CD4-positive, alpha-beta T cell treated with Interleukin-2 at 100 ng/mL for 4 hours (primary cell): ENCODE results near the gene SLC1A7.

Source experiments
- DNase-seq: peaks from one replicate; pipeline ENCODE4 v3.0.0-alpha.2; 2020; ENCODE audit warnings: low spot score

The SLC1A7 gene

GRCh38 chr1:53075761-53076163 is 66.7 kb downstream of the SLC1A7 start:
- no peak for DNase-seq

- no peak for DNase-seq
These were observed 67.2 kb downstream of the SLC1A7 start for GRCh38 chr1:53075206-53075605.

- DNase-seq, result no peak
These were observed 67.9 kb downstream of the SLC1A7 start for GRCh38 chr1:53074313-53075154.

DNA sequence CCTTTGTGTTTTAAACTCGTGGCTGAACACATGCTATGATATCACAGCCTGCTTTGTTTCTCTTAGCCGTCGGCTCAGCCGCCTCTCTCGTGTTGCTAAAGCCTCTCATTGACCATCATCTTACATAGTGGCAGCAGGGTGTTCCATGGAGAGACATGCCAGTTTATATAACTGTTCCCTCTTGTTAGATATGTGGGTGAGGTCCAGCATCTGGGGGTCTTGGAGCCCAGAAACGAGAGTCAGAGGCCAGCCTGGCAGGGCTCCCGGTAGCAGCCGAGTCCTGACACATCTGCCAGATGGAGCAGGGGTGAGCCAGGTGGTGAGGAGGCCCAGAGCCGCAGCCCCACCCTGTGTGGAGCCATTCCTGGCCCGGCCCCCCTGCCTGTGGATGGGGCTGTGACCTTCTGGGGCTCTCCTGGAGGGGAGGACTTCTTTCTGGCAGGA is 68.5 kb downstream of the SLC1A7 start:
- DNase-seq, result no peak

GRCh38 chr1:53073287-53073686 is 69.2 kb downstream of the SLC1A7 start:
- no peak for DNase-seq

DNA sequence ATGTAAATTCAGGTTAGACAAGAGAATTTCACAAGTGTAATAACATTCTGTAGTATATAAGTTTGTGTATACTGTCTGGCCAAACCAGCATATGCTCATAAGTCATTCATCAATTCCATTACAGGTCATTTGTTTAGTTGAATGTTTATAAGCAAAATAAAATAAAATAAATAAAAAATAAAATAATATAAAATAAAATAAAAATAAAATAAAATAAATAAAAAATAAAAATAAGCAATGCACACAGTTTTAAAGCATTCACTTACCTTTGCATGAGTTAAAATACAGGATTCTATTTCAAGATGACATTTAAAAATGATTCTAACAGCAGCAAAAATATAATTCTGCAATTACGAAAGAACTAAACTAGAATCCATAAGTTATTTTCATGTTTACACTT is 70.5 kb downstream of the SLC1A7 start:
- no peak for DNase-seq

DNA sequence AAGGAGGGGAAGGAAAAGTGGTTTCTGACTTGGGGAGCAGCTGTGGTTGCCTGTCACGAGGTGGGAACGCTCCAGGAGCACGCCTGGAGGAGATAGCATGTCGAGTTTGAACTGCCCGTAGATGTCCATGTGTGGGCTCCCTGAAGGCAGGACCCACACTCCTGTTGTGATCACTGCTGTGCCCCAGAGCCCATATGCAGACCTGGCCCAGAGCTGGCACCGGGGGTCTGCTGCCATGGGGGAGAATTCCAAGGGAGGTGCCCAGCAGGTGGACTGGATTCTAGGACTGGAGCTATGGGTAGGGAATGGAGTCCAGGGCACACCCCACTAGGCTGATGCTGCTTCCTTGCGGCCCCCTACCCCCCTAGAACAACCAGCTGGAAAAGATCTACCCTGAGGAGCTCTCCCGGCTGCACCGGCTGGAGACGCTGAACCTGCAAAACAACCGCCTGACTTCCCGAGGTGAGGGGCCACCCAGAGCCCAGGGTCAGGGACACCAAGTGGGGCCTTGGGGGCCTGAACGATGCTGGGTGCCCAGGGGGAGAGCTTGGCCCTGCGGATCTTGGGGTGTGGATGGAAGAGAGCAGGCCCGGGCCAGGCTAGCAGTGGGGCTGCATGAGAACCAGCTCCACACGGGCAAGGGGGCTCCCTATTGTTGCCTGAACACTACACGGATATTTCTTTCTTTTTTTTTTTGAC is 71.1 kb downstream of the SLC1A7 start:
- no peak for DNase-seq

DNA sequence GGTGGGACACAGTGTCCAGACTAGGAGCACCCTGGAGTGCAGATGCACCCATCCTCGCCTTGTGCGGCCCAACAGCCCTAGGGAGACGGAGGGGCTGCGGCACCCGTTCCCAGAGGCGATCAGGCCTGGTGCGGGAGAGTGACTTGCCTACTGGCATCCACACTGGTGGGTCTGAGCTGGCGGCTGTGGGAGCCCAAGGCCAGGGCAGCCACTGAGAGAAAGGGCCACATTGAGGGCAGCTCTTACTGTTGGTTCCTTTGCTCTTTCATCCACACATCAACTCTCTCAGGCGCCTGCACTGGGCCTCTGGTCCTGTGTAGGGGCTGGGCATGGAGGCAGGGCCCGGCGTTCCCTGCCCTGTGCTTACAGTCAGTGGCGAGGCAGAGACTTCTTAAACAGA is 71.8 kb downstream of the SLC1A7 start:
- no peak for DNase-seq

- DNase-seq, result no peak
These were observed 72.6 kb downstream of the SLC1A7 start for GRCh38 chr1:53069663-53070327.

DNA sequence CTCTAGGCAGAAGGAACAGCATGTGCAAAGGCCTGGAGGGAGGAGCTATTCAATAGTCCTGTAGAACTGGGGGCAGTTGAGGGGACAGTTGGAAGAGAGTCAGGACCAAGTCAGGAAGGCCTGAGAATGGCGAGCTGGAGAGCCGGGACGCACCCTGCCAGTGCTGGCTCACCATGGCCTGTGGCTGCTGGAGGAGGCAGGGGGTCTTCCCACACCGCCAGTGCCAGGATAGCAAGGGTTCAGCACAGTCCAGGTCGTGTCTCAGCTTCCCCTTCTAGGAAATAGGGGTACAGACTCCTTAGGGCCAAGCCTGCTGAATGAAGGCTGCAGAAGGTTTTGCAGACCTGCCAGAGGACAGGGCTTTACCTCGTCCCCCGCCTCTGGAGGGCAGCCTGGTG is 73.2 kb downstream of the SLC1A7 start:
- DNase-seq, result no peak

DNA sequence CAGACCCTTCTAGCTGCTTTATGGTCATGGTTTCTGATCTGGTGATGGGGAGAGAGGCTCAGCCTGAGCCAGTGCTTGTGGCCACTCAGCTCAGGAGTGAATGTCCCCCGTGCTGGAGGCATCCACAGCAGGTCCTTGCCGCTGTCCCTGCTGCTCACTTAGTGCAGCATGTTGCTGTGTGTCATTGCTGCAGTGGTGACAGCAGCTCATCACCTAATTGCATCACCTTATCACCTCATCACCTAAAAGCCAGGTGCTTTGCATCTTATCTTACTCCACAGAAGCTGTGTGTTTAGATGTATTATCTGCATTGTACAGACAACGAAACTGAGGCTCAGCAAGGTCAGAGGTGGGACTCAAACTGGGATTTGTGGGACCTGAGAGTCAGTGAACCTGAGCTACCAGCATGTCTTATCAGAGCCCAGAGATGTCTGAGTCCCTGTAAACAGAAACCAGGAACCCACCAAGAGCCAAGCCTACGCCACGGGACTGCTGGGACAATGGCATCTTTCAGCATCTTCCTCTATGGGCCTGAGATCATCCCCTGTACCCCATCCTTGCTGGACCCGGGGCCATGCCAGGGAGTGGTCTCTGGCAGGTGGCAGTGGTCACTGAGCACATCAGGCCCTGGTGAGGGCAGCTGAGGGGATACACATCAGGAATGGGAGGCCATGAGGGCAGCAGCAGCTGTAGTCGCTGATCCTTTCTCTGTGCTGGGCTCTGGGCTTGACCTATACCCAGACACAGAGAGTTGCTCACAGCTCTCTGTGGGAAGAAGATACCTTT is 73.9 kb downstream of the SLC1A7 start:
- DNase-seq, result no peak

DNA sequence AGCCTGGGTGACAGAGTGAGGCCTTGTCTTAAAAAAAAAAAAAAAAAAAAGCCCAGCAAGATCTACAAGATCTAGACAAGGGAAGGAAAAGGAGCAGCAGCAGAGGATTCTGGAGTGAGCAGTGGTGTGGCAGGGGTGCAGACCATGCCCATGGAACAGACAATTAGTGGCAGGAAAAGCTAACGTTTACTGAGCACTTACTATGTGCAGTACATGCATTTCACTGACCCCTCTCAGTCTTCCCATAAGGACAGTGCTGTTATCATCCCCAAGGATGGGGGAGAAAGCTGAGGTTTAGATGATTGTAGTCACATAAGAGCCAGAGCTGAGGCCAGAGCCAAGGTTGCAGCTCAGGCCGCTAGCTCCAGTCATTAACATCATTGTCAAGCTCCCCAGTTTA is 74.6 kb downstream of the SLC1A7 start:
- DNase-seq, result no peak

DNA sequence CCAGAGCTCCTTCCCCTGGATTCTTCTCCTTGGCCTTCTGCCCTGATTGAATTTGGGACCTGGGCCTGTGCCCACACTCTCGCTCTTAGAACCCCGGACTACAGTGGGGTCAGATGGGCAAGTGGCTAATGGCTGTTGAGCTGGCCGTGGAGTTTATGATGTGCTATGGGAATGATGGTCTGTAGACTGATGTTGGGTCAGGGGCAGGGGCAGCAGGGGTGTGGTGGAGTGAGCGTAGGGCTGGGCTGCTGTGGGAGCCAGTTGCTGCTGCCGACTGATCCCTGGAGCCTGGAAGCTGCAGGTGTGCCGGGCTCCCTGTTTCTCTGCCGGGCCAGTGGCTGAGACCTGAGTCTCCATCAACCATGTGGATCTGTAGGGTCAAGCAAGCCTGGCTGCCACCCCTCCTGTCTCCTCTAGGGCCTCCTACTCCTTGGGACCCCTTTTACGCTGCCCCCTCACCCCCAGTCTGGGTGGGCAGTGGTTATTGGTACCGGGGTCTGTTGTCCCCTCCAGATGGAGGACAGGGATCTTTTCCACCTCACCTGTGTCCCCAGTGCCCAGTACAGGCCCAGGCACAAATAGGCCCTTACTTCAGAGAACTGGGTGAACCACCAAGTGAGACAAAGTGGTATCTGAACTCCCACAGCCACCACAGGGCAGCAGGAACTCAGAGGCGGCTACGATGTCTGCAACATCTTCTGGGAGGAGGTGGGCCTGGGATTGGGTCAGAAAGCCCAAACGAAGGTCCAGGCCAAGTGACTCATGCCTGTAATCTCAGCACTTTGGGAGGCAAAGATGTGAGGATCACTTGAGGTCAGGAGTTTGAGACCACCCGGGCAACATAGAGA is 75.3 kb downstream of the SLC1A7 start:
- no peak for DNase-seq

DNA sequence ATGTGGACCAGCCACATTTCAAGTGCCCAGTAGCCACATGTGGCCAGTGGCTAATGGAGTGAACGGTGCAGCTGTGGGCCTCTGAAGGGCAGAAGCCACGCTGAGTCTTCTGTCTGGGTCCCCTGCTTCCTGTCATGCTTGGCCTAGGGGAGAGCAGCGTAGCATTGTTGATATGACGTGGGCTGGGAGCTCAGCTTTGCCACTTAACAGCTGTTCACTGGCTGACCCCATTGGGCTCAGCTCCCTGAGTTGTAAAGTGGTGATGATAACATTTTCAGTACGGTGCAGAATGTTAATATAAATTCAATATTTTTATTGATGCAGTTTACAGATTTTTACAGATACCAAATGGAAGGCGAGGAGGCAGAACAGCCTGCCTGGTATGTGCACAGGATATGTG is 76.0 kb downstream of the SLC1A7 start:
- no peak for DNase-seq

DNA sequence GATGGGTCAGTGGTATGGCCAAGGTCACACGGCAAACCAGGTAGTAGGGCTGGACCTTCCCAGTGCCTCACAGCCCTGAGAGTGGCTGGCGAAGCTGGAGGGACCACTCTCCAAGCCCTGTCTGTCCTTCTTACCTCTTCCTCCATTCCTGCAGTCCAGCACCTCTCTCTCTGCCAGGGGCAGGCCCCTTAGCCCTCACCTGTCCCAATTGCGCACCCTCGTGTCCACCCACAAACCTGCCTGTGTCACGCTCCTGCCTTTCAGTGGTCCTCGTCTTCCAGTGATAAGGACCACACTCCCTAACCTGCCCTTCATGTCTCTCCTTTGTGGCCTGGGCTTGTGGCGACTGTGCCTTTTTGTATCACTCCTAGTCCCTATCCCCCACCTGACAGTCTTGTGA is 77.0 kb downstream of the SLC1A7 start:
- DNase-seq, result no peak

DNA sequence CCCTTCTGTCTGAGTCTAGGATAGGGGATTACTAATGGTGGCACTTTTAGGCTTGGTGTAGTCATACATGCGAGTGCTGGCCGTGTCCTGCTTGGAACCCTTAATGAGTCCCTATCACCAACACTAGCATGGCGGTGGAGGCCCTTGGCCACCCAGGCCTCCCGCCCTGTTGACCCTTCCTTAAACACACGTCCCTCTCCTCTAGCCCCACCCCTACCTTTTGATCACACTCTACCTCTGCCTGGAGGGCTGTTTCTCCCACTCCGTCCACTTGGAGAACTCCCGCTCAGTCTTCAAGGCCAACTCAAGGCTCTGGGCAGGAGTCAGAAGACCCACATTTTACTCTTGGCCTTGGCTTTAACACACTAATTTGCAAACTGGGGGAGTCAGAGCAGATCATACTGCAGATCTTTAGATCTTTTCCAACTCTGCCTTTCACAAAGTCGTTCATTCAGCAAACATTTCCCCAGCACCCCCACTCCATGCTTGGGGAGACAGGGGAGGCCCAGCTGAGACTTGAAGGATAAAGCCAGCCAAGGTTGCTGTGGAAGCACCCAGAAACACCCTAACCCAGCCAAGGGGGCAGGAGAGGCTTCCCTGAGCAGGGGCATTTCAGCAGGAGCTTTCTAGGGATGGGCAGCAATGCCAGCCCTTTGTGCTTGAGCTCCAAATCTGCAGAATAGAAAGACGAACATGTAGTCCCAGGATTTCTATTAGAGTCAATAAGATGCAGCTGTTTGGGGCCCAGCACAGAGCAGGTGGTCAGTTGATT is 78.5 kb downstream of the SLC1A7 start:
- no peak for DNase-seq

GRCh38 chr1:53062708-53063591 is 79.5 kb downstream of the SLC1A7 start:
- DNase-seq, result no peak

GRCh38 chr1:53061859-53062707 is 80.4 kb downstream of the SLC1A7 start, which contains the start of gene PODN:
Gene PODN, plus strand, starts transcription at chr1:53062213. Its CDS starts 7,643 bp downstream, at chr1:53069856.
- no peak for DNase-seq
